Transverse colon (tissue), 3 donors: Measurements from ENCODE around the gene ARL6IP4.

Source experiments
- CTCF ChIP-seq, 5 experiments: fragments of 200-600 bp in 3 of 5; fragments of 450-650 bp in 2 of 5; sonication (generic) in 3 of 5; IDR thresholded peaks; 1 replicate in 2 of 5; 2 replicates in 3 of 5; pipeline ENCODE4 v1.5.1; 2016 to 2017; ENCODE audit warnings: antibody characterized with exemption in 5 of 5, inconsistent platforms in 3 of 5, mild to moderate bottlenecking in 2 of 5, moderate library complexity in 1 of 5
- EP300 ChIP-seq: sonication (generic); formaldehyde crosslinking; IDR thresholded peaks from one replicate; pipeline ENCODE4 v1.6.1; 2017; ENCODE audit warnings: antibody characterized with exemption, low read depth

GRCh38 chr12:122961531-122962329 is 18.8 kb upstream of the ARL6IP4 start:
- no peak for TF ChIP-seq CTCF (IDR thresholded peaks at IDR 0.05)
- no peak for TF ChIP-seq EP300
